HG03342 (cell line): ENCODE measurements around the gene RAB17.
A peak's percentile ranks its signal among the peaks of the same experiment; 100 is the strongest.

ENCODE experiments used
- ATAC-seq: cut with Tn5 transposase; IDR thresholded peaks from one replicate; pipeline ENCODE4 v1.9.1; 2021; ENCODE audit warnings: mild to moderate bottlenecking, moderate library complexity; ENCODE audit not compliant: unreplicated experiment

RAB17 gene

GRCh38 chr2:237565974-237566373, 24.6 kb downstream of the RAB17 start:
- no peak for ATAC-seq

- ATAC-seq: no peak
These were observed 25.9 kb downstream of the RAB17 start for GRCh38 chr2:237564526-237565131.

- no peak for ATAC-seq
These were observed 26.7 kb downstream of the RAB17 start for GRCh38 chr2:237563816-237564215.

DNA sequence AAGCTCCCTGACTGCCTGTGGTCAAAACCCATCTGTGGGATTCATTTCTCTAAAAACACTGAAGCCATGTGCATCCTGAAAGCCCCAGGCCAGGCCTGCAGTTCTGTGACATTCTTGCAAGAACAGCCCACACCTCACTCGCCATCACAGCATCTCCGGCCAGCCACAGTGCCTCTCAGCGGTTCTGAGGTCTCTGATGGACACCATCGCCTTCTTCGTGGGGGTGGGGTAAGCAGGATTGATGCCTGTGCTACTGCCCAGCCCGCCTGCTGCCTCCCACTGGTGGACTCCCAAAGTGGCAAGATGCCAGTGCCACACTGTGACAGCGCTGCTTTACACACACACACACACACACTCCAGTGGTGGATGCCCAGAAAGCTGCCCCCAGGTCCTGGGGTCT, 29.3 kb downstream of the RAB17 start:
- ATAC-seq: no peak

GRCh38 chr2:237558961-237559641, 31.4 kb downstream of the RAB17 start:
- no peak for ATAC-seq

GRCh38 chr2:237557633-237558015, 32.9 kb downstream of the RAB17 start:
- ATAC-seq: peak; percentile 12

GRCh38 chr2:237556773-237557632, 33.5 kb downstream of the RAB17 start:
- ATAC-seq: peak; percentile 87

DNA sequence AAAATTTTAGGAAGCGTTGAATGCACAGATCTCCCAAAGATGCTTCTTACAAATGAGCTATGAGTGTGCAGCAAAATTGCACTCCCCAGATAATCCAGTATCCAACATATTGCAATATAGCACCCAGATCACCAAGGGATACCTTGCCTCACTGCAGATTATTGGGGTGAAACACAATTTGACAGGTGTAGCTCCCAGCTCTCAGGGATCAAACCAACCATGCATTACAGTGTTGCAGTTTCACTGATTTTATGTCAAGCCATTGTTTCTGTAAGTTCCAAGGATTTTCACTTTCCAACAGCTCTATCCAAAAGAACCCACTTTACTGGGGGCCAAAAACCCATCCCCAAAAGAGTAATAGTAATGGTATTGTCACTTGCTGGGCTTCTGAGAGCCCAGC, 35.0 kb downstream of the RAB17 start:
- ATAC-seq: no peak

DNA sequence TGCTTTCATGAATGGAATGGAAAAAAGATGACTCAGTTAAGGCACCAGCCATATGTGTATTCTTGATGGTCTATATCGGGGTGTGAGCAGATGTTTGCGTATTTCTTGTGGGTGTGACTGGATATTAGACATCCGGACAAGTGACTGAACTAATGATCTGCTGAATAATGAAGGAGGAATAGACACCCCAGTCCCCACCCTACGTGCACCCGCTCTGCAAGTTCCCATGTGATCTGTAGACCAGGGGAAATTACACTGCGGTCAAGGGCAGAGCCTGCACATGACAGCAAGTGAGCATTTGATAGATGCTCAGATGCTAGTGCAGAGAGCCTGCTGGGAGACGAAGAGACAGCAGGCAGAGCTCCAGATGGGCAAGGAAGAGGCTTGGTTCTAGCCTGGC, 36.6 kb downstream of the RAB17 start:
- no peak for ATAC-seq

DNA sequence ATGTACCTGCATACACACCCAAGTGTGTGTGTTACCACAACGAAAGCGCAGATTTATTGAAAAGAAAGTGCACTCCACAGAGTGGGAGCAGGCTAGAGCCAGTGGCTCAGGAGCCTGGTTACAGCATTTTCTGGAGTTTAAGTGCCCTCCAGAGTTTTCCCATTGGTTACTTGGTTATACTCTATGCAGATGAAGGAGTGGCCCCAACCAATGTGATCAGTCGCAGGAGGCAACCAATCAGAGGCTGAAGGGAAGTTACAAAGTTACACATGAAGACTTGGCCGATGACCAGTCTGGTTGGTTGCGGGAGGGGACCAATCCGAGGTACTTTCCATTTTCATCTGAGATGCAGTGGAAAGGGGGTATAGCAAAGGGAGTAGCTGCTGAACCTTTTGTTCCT, 37.6 kb downstream of the RAB17 start:
- no peak for ATAC-seq

GRCh38 chr2:237551071-237551574, 39.4 kb downstream of the RAB17 start:
- ATAC-seq: no peak

DNA sequence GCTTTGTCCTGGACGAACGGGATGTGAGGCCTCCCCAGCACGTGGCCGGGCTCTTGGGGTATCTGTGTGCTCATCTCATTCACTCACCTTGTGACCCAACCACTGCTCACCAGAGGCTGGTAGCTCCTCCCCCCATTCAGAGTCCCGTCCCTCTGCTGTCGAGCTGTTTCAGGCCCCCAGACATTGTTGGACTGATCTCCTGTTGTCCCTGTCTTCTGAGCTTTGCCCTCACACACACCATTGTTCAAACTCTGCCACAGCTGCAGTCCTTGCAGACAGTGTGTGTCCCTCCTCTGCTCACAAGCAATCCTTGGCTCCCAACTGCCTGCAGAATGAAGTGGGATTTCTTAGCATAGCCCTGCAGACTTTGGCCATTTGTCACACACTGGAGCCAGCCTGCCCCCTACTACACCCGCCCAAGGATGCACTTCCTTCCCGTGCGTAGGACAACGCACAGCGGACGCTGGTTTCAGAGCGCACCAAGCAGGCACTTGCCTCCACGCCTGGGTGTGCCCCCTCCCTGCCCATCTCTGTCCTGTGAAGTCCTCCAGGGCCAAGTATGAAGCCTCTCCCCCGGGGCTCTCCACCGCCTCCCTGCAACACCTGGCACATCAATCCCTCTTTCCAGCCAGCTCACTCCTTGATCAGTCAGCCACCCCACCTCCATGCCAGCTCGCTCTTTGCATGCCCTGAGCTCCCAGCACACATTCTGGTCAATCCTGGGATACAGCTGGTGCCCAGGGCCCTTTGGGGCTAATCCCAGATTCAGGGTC, 40.7 kb downstream of the RAB17 start:
- ATAC-seq: no peak

DNA sequence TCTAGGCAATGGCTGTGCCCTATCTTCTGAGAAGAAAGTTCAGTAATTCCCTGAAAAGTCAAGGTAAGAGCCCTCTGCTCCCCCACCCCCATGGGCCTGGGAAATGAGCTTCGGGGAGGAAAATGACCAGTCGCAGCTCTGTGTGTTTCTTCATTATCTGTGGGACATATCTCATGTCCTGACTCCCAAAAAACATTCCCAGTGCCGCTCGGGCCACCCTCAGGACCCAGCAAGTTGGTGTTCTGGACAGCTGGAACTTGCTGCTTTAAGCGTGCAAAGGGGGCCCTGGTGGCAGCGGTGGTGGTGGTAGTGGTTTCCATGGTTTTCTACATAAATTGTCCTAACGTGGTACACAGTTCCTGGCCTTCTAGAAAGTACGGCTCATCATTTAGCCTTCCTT, 41.3 kb downstream of the RAB17 start:
- ATAC-seq: no peak

- no peak for ATAC-seq
These were observed 42.6 kb downstream of the RAB17 start for GRCh38 chr2:237547841-237548416.

GRCh38 chr2:237546876-237547395, 43.6 kb downstream of the RAB17 start:
- ATAC-seq: no peak

DNA sequence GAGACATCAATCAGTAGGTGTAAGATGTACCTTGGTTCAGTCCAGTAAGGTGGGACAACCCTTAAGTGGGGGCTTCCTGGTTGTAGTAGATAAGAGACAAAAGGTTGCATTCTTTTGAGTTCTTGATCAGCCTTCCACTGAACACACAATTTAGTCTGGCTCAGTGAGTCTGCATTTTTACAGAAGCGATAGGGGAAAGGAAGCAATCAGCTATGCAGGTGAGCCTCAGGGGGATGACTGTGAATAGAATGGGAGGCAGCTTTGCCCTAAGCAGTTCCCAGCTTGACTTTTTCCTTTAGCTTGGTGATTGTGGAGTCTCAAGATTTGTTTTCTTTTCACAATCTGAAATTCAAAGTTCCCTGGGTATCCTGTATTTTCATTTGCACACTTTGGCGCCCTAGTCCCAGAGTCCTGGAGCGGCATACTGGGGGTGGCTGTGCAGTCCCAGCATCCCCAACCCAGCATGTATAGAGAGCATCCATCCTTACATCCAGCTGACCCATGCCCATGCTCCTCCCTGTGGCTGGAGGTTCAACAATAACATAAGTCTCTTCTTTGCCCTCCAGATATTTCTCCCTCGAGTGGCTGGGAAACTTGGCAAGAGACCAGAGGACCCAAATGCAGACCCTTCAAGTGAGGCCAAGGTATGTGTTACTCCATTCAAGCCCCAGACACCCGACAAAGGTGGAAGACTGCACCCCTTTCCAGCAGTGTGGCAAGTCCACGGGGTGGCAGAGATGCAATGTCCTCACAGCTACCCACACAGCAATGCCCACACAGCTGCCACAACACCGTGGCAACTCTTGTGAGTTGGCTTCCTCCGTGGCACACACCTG, 44.3 kb downstream of the RAB17 start:
- ATAC-seq: no peak

DNA sequence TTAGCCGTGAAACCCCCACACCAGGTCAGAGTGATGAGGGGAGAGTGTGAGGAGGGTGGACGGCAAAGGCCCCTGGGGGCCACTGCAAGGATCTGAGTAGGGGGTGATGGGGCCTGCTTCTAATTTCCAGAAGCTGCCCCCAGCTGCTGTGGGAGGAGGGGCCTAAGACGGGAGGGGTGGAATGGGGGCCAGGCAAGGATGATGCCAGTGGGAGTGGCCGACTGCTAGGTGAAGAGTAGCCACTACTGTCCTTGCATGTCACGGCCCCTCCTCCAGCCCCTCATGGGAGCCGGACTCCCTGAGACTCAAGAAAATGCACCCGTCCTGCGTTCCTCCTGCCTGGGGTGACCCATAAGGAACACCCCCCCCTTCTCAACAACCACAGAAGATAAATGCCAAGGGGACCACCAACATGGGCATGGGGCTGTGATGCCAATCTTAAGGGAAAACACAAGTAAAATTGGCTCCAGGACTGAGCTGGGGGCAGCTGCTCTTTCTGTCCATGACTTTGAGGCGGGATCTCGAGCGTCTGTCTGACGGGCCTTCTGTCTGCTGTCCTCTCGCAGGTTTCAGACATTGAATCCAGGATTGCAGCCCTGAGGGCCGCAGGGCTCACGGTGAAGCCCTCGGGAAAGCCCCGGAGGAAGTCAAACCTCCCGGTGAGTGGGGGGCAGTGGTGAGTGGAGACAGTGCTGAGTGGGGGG, 48.4 kb downstream of the RAB17 start:
- ATAC-seq: no peak

DNA sequence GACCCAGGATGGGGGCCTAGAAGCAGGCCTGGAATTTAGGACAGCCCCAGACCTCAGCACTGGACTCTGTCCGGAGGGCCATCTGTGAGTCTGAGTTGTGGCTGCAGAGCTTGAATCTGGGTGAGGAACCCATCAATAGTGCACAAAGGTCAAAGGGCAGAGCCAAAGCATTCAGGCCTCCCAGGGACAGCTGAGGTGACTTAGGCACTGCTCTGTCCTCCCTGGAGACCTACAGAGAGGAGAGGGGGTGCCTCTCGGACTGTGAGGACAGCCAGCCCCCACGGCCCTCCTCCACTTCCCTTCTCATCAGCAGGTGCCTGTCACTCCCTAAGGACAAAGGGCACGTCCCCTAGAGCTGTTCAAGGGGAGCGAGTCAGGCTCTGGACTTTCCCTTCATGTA, 49.3 kb downstream of the RAB17 start:
- ATAC-seq: no peak

- ATAC-seq: no peak
These were observed 49.7 kb downstream of the RAB17 start for GRCh38 chr2:237540823-237541222.
